Neural cell (in vitro differentiated cells): ENCODE measurements around the gene NOD2. TPM values are rescaled to one million over a fixed set of nuclear protein-coding genes. Genes with fewer than 3 reads are reported as not detected.

Experiments used
- H2AFZ ChIP-seq: fragments of 200-600, 300-800 bp; sonication (generic), shearing (Covaris generic); 2 replicates; pipeline ENCODE4 v1.6.0; 2014; ENCODE audit warnings: low read depth, mild to moderate bottlenecking, antibody characterized with exemption, low read length, moderate library complexity
- H3F3A ChIP-seq: fragments of 200-600 bp; shearing (Covaris generic); 2 replicates; pipeline ENCODE4 v1.6.1; 2016; ENCODE audit warnings: mild to moderate bottlenecking, moderate library complexity, mixed read lengths, antibody characterized with exemption, low read length; ENCODE audit not compliant: insufficient read depth, poor library complexity, severe bottlenecking
- H3K27ac ChIP-seq: fragments of 200-600, 300-800 bp; sonication (generic), shearing (Covaris generic); 2 replicates; pipeline ENCODE4 v1.5.1; 2014; ENCODE audit warnings: mild to moderate bottlenecking, low read length, moderate library complexity
- H3K27me3 ChIP-seq: fragments of 300-800, 200-600 bp; sonication (generic), shearing (Covaris generic); 2 replicates; pipeline ENCODE4 v1.6.0; 2014; ENCODE audit warnings: mild to moderate bottlenecking, low read depth, low read length, moderate library complexity; ENCODE audit not compliant: insufficient read depth
- H3K36me3 ChIP-seq: fragments of 300-800, 200-600 bp; sonication (generic), shearing (Covaris generic); 2 replicates; pipeline ENCODE4 v1.5.1; 2014; ENCODE audit warnings: mild to moderate bottlenecking, antibody characterized with exemption, low read length, moderate library complexity; ENCODE audit not compliant: insufficient read depth
- H3K4me2 ChIP-seq: fragments of 300-800, 200-600 bp; sonication (generic), shearing (Covaris generic); 2 replicates; pipeline ENCODE4 v1.6.0; 2014; ENCODE audit warnings: mild to moderate bottlenecking, low read length
- H3K4me3 ChIP-seq: fragments of 300-800, 200-600 bp; sonication (generic), shearing (Covaris generic); 2 replicates; pipeline ENCODE4 v1.5.1; 2014; ENCODE audit warnings: mild to moderate bottlenecking, low read length, moderate library complexity
- H3K79me2 ChIP-seq: fragments of 200-600 bp; shearing (Covaris generic); replicated peaks from 2 replicates; pipeline ENCODE4 v1.6.0; 2014; ENCODE audit warnings: mild to moderate bottlenecking, low read length, moderate library complexity; ENCODE audit not compliant: insufficient read depth
- H3K9ac ChIP-seq: fragments of 300-800, 200-600 bp; sonication (generic), shearing (Covaris generic); 2 replicates; pipeline ENCODE4 v1.6.1; 2016; ENCODE audit warnings: mild to moderate bottlenecking, low read length, mixed read lengths
- H3K9me2 ChIP-seq: fragments of 200-600 bp; shearing (Covaris generic); 2 replicates; pipeline ENCODE4 v1.6.1; 2016; ENCODE audit warnings: mild to moderate bottlenecking, low read length, mixed read lengths; ENCODE audit not compliant: insufficient read depth
- H3K9me3 ChIP-seq: fragments of 200-600, 300-800 bp; sonication (generic), shearing (Covaris generic); 2 replicates; pipeline ENCODE4 v1.6.1; 2016; ENCODE audit warnings: mild to moderate bottlenecking, mixed run types, low read length, moderate library complexity, mixed read lengths
- H4K20me1 ChIP-seq: fragments of 200-600 bp; shearing (Covaris generic); 2 replicates; pipeline ENCODE4 v1.6.1; 2016; ENCODE audit warnings: mild to moderate bottlenecking, mixed run types; ENCODE audit not compliant: insufficient read depth
- EP300 ChIP-seq: fragments of 450-650 bp; conservative IDR thresholded peaks from 2 replicates; pipeline ENCODE4 v1.6.1; 2014; ENCODE audit warnings: antibody characterized with exemption, mild to moderate bottlenecking, moderate library complexity; ENCODE audit not compliant: poor library complexity, severe bottlenecking
- EZH2 ChIP-seq: fragments of 200-600, 300-800 bp; shearing (Covaris generic), sonication (generic); IDR thresholded peaks from 2 replicates; pipeline ENCODE4 v1.6.1; 2014; ENCODE audit warnings: antibody characterized with exemption, low read length, borderline replicate concordance, mild to moderate bottlenecking; ENCODE audit not compliant: insufficient read depth, poor library complexity, severe bottlenecking
- MXI1 ChIP-seq: fragments of 450-650 bp; conservative IDR thresholded peaks from 2 replicates; pipeline ENCODE4 v1.6.1; 2014; ENCODE audit warnings: antibody characterized with exemption, mild to moderate bottlenecking; ENCODE audit not compliant: poor library complexity, severe bottlenecking
- POLR2AphosphoS5 ChIP-seq: IDR thresholded peaks from 2 replicates; pipeline ENCODE4 v1.6.1; 2012
- RAD21 ChIP-seq: fragments of 450-650 bp; conservative IDR thresholded peaks from 2 replicates; pipeline ENCODE4 v1.6.1; 2014; ENCODE audit warnings: antibody characterized with exemption, mild to moderate bottlenecking, moderate library complexity
- REST ChIP-seq: IDR thresholded peaks from 2 replicates; pipeline ENCODE4 v1.6.1; 2012; ENCODE audit warnings: borderline replicate concordance
- SMC3 ChIP-seq: fragments of 450-650 bp; conservative IDR thresholded peaks from 2 replicates; pipeline ENCODE4 v1.6.1; 2014; ENCODE audit warnings: antibody characterized with exemption, mild to moderate bottlenecking, moderate library complexity; ENCODE audit not compliant: poor library complexity
- TAF1 ChIP-seq: IDR thresholded peaks from 2 replicates; pipeline ENCODE4 v1.6.1; 2012; ENCODE audit warnings: low read depth
- polyA plus RNA-seq: library from polyadenylated mRNA; depleted of rRNA; stranded (reverse); fragments of >200 nt; gene quantifications from 2 replicates; pipeline ENCODE4 v1.2.3, GENCODE V29; 2014
- TF ChIP-seq, protein P1 (sequence below): fragments of 450-650 bp; IDR thresholded peaks from 2 replicates; pipeline ENCODE4 v1.5.1; 2014; ENCODE audit warnings: antibody characterized with exemption, mild to moderate bottlenecking, moderate library complexity; ENCODE audit not compliant: poor library complexity, severe bottlenecking

Gene NOD2
- polyA plus RNA-seq, 1 donor from 2014 or later, result not detected

- Histone ChIP-seq H2AFZ (no peak overlapping the region), H3K4me3 (no peak overlapping the region), H3K79me2 (no peaks in the 10 kb centered on the region), H3K9me2 (no peaks in the 10 kb centered on the region), H3K9ac (no peak overlapping the region), H3K4me2 (no peak overlapping the region), H3K36me3 (peaks cover 4% of the 10 kb centered on the region), H4K20me1 (no peaks in the 10 kb centered on the region), H3K9me3 (peaks cover 7% of the 10 kb centered on the region), H3K27me3 (no peaks in the 10 kb centered on the region), H3F3A (no peaks in the 10 kb centered on the region), H3K27ac (no peak overlapping the region)
- TF ChIP-seq POLR2AphosphoS5 (no peak), RAD21 (no peak), MXI1 (no peak), EZH2 (no peak), EP300 (no peak), REST (no peak), TAF1 (no peak), SMC3 (no peak)
- TF ChIP-seq, protein P1, sequence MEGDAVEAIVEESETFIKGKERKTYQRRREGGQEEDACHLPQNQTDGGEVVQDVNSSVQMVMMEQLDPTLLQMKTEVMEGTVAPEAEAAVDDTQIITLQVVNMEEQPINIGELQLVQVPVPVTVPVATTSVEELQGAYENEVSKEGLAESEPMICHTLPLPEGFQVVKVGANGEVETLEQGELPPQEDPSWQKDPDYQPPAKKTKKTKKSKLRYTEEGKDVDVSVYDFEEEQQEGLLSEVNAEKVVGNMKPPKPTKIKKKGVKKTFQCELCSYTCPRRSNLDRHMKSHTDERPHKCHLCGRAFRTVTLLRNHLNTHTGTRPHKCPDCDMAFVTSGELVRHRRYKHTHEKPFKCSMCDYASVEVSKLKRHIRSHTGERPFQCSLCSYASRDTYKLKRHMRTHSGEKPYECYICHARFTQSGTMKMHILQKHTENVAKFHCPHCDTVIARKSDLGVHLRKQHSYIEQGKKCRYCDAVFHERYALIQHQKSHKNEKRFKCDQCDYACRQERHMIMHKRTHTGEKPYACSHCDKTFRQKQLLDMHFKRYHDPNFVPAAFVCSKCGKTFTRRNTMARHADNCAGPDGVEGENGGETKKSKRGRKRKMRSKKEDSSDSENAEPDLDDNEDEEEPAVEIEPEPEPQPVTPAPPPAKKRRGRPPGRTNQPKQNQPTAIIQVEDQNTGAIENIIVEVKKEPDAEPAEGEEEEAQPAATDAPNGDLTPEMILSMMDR, result no peak
Observed at GRCh38 chr16:50765861-50766260, 72.5 kb downstream of the NOD2 start.

DNA sequence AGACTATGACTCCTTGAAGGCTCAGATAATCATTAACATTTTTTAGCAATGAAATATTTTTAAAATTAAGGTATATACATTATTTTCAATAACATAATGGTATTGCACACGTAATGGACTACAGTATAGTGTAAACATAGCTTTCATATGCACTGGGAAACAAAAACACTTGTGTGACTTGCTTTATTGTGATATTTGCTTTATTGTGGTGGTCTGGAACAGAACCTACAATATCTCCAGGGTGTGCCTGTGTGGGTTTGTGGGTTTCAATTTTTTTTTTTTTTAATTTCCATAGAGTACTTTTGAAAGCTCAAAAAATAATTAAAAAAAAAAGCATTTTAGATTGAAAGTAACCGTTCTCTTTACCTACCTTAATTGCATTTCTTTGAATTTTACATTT lies 73.8 kb downstream of the NOD2 start:
- Histone ChIP-seq H3K9me3 (peaks cover 7% of the 10 kb centered on the region), H2AFZ (no peak overlapping the region), H3K27ac (no peak overlapping the region), H3F3A (no peaks in the 10 kb centered on the region), H4K20me1 (no peaks in the 10 kb centered on the region), H3K4me3 (no peak overlapping the region), H3K9me2 (no peaks in the 10 kb centered on the region), H3K27me3 (no peaks in the 10 kb centered on the region), H3K79me2 (no peaks in the 10 kb centered on the region), H3K9ac (no peak overlapping the region), H3K36me3 (peaks cover 4% of the 10 kb centered on the region), H3K4me2 (no peak overlapping the region)
- TF ChIP-seq SMC3, result no peak
- TF ChIP-seq MXI1, result no peak
- no peak for TF ChIP-seq POLR2AphosphoS5
- TF ChIP-seq REST, result no peak
- TF ChIP-seq, protein P1, result no peak
- TF ChIP-seq RAD21, result no peak
- no peak for TF ChIP-seq EZH2
- no peak for TF ChIP-seq EP300
- no peak for TF ChIP-seq TAF1
